Measurements from ENCODE around the gene UBE4B.

GRCh38 chr1:10025354-10025753, 7.4 kb upstream of the UBE4B start:
- no peak for TF ChIP-seq CTCF (IDR thresholded peaks at IDR 0.05; ENCODE audit: low read depth, low read length)
- no peak for TF ChIP-seq EZH2phosphoT487 (IDR thresholded peaks at IDR 0.05; ENCODE audit: low read depth)

All from OCI-LY3 (cell line).